GM19324 (cell line): ENCODE results near the gene AIFM1.
A peak's percentile ranks its signal among the peaks of the same experiment; 100 is the strongest.

ENCODE experiments used
- ATAC-seq: cut with Tn5 transposase; IDR thresholded peaks from one replicate; pipeline ENCODE4 v1.9.1; 2021; ENCODE audit warnings: mild to moderate bottlenecking, moderate library complexity; ENCODE audit not compliant: unreplicated experiment, low FRiP score

Gene AIFM1

DNA sequence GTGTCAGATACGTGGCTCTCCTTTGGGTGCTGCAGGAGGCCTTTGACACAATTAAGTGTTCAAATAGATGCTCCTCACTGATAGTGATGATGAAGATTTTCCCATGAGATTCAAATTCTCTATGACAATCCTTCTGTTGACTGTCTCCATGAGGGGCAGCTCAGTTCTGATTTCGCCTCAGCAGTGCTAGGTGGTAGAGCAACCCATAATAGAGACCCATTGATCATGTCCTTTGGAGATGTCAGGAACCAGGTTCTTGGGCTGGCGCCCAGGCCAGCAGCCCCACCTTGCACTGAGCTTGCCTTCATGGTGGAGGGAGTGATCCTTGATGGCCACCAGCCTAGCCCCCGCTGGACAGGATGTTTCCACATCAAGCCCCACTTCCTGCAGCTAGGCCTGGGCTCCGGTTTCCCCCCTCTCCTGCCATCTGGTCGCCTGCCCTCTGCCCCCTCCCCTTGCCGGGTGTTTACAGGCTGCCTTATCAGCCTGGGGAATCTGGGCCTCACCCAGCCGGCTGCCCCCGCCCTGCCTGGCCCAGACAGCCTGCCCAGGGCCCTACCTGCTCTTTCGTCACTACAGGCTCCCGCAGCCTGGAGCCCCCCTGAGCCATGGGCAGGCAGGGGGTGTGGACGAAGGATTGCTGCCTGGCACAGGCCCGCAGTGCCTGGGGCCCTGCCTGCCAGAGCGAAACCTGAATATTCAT, 68.0 kb downstream of the AIFM1 start:
- ATAC-seq, result no peak

DNA sequence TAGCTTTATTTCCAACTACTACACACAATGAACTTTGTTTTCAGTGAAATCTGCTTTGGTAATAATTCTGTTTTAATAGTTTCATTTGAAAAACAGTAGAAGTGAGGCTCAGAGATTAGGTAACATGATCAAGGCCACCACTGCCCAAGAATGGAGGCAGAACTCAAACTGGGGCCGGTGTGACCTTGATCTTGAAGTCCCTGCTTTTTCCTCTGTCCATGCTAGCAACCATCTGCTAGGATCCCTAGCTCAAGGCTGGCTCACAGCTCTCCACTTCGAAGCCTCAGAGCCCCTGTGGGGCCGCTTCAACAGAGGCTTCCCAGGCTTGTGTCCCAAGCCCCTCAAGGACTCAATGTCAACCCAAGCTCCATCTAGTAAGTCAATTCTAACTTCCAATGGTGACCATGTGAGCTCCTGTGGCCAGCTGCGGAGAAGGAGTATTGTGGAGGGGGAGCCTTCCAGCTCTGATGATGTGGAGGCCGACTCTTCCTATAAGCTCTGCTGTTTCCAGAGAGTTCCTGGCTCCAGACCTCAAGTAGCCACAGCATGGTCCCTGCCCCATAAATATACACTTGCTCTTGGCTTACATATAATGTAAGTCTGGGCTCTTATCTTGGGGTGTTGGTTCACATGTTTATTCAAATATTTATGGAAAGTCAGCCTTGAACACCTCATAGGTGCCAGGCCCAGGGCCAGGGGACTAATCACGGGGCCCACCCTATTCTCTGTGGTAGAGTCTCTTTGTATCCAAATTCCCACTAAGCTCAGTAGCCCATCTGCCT, 70.2 kb downstream of the AIFM1 start:
- ATAC-seq, result no peak

GRCh38 chrX:130094696-130095095, 70.9 kb downstream of the AIFM1 start:
- no peak for ATAC-seq

DNA sequence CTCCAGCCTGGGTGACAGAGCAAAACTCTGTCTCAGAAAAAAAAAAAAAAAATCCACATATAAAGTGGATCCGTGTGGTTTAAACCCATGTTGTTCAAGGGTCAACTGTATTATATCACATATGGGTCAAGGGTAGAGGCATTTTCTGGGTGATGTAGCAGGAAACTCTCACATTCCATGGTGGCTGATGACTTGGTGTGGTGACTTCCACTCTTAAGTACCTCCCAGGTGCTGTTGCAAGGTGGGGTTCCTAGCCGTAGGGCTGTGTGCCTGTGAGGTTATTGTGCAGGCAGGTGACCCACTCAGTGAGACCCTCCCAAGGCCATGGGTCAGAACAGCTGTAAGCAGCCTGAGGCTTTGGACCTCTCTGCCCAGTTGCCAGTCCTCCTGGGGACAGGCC, 72.4 kb downstream of the AIFM1 start:
- ATAC-seq, result no peak

GRCh38 chrX:130091980-130092522, 73.6 kb downstream of the AIFM1 start:
- peak; percentile 98 for ATAC-seq

GRCh38 chrX:130090364-130090763, 75.3 kb downstream of the AIFM1 start:
- no peak for ATAC-seq

- ATAC-seq, result peak; percentile 42
Measured at GRCh38 chrX:130086447-130087206, 79.0 kb downstream of the AIFM1 start.

DNA sequence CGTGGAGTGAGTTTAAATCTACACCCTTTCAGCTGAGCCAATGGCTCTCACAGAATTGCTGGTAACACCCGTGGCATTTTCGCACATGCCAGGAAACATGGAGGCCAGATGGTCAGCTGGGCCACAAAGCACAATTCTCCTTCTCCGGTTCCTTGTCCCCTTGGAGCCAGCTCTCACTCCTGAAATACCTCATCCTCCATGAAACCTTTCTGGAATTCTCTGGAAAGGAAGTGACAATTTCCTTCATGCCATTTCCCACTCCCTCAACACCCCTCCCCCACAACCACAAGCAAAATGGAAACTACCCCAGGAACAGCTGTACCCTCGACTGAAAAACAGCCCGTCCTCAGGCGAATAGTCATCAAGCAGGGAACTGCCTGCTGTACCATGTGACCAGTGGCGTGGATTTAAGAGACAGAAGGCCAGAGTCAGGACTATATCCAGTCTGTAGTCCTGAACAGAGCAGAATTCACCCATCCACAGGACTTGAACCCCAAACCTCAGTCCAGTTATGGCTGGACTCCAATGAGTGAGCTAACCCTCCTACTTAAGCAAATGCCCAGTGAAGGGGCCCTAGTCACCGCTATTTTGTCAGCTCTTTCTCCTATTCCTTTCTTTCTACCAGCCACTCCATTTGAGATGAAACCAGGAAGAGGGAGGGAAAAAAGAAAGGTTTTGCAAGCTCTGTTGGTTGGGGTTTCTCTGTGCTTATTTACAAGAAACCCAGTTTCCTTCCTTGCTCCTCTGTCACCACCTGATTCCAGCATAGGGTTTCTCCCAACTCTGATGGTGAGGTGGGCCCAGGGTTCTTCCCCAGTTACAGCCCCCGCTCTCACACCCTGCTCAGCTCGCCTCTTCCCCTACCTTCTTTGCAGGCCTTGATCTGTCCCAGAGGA, 79.8 kb downstream of the AIFM1 start:
- ATAC-seq, result no peak

- peak; percentile 37 for ATAC-seq
Measured at GRCh38 chrX:130084631-130085237, 80.9 kb downstream of the AIFM1 start.

GRCh38 chrX:130083656-130084382, 81.8 kb downstream of the AIFM1 start:
- no peak for ATAC-seq

DNA sequence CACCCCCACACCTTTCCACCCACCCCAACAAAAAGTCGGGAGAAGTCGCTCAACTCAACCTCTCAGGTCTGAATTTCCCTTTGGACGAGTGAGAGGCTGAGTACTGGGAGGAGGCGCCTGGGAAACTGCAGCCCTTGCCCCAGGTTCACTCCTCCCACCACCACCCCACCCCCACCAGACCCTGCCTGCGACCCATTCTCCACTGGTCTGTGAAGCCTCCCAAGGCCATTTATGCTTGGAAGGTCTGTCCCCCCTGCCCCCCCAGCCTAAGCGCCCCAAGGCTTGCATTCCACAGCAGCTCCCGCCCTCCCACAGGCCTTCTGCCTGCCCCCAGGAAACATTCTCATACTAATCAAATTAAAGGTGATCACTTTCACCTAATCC, 82.5 kb downstream of the AIFM1 start:
- ATAC-seq, result no peak

DNA sequence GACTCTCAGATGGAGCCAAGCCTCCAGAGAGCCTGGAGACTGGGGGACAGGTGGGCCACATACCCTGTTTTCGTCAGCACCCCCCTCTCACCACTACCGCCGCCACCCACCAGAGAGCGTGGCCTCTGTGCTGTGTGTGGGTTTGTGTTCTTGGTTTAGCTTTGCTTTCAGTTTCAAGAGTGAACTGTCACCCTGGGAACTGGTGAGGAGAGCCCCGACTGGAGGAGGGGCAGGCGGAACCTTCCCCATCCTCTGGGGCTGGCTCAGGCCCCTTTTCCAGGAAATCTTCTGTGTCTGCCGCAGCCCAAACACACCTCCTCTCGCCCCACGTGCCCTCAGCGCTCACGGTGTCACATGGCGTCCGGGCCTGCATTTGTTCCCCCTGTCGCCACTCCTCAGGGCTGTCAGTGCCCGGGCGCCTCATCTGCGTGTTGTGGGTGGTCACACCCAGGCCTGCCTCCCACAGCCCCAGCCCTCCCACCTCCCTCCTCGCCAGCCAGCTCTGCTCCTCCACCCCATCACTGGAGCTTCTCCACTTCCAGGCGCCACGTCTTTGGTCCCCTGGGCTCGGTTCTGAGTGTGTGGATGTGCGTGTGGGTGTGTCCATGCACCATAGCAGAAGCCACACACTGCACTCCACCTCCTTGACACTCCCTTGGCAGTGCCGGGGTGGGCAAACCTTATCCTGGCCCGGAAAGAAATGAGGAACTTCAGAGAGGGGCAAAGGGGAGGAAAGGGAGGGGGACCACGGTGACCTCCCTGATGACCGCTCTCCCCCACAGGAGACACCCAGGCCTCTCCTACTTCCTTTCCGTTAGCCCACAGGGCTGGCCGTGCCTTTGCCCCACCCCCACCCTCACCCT, 83.2 kb downstream of the AIFM1 start:
- peak; percentile 68 for ATAC-seq

DNA sequence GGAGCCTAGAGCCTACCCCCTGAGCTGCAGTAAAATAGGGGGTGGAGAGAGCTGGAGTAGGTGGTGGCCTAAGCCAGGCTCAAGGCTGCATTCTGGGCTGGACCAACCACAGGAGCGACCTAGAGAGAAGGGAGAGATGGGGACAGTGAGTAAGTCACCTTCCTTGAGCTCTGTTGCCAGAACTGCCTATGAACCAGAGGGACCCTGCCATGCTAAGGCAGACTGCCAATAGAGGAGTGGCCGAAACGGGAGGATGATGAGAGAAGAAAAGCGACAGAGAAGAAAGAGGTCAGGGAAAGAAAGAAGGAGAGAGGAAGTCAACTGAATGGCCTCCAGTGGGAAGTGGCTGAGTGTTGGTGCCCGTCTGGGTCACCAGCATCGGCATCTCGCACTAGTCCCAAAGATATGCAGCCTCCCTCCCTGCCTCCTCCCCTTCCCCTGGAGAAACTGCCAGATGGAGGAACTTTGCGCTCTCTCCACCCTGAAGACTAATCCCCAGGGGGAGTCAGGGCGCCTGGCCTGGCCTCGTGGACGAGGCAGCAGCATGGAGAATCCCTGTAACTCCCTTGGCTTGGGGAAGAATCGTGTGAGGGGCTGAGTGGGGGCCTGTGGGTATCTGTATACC, 84.1 kb downstream of the AIFM1 start:
- no peak for ATAC-seq

DNA sequence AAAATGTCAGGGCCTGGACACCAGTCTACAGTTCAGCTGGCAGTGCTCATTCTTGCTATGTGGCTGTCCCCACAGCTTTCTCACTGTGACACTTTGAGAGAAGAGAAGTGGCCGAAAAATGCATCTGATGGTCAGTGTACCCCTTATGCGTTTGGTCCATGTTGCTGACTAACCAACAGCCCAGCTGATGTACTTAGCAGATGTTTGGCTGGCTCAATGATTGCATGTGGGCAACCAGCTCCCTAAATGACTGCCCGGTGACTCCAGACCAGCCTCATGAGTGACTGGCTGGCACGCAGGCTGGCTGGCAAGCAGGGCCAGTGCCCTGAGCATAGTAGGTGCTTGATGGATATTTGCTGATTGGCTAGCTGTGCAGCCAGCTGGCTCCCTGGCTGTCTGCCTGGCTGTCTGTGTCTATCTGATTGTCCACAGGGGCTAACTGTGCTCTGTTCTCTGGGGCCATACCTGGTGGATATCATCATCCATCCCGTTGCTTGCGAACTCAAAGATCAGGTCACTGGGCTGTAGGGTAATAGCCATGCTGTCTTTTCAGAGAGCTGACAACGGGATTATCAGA, 84.8 kb downstream of the AIFM1 start:
- ATAC-seq, result no peak

- ATAC-seq, result no peak
Measured at GRCh38 chrX:130079824-130080406, 85.7 kb downstream of the AIFM1 start.
